Mononuclear cell (primary cell): ENCODE results near the gene KL. TPM values are rescaled to one million over a fixed set of nuclear protein-coding genes. Genes with fewer than 3 reads are reported as not detected.

ENCODE experiments used
- H3K27me3 ChIP-seq: 2 replicates; pipeline ENCODE4 v1.6.0; 2011; ENCODE audit warnings: low read length, control low read depth; ENCODE audit not compliant: insufficient read depth
- H3K4me1 ChIP-seq: 2 replicates; pipeline ENCODE4 v1.5.1; 2011; ENCODE audit warnings: mild to moderate bottlenecking, low read length, control low read depth; ENCODE audit not compliant: insufficient read depth
- H3K4me3 ChIP-seq: 2 replicates; pipeline ENCODE4 v1.5.1; 2011; ENCODE audit warnings: mild to moderate bottlenecking, low read length, moderate library complexity
- H3K9me3 ChIP-seq: 2 replicates; pipeline ENCODE4 v1.5.1; 2011; ENCODE audit warnings: low read depth, mild to moderate bottlenecking, control low read depth, low read length
- total RNA-seq: library from RNA; depleted of rRNA; stranded (reverse); fragments of >200 nt; gene quantifications from one replicate; pipeline ENCODE4 v1.2.3, GENCODE V29; 2012

The KL gene
- total RNA-seq, 1 donor = 0.10 TPM

GRCh38 chr13:33076001-33076992 is 60.1 kb downstream of the KL start:
- Histone ChIP-seq H3K4me3 (no peak overlapping the region), H3K9me3 (no peaks in the 10 kb centered on the region), H3K4me1 (no peaks in the 10 kb centered on the region), H3K27me3 (no peaks in the 10 kb centered on the region)

GRCh38 chr13:33078263-33078662 is 62.0 kb downstream of the KL start:
- Histone ChIP-seq H3K4me1 (no peaks in the 10 kb centered on the region), H3K27me3 (no peaks in the 10 kb centered on the region), H3K9me3 (no peaks in the 10 kb centered on the region), H3K4me3 (no peak overlapping the region)

- H3K27me3 ChIP-seq = no peaks in the 10 kb centered on the region
- no peak overlapping the region for H3K4me3 ChIP-seq
- H3K4me1 ChIP-seq = no peaks in the 10 kb centered on the region
- H3K9me3 ChIP-seq = no peaks in the 10 kb centered on the region
Observed at GRCh38 chr13:33079960-33080359, 63.7 kb downstream of the KL start.

GRCh38 chr13:33080972-33081590 is 64.9 kb downstream of the KL start:
- no peak overlapping the region for H3K4me3 ChIP-seq
- H3K9me3 ChIP-seq = no peaks in the 10 kb centered on the region
- no peaks in the 10 kb centered on the region for H3K27me3 ChIP-seq
- no peaks in the 10 kb centered on the region for H3K4me1 ChIP-seq

GRCh38 chr13:33081666-33082065 is 65.4 kb downstream of the KL start:
- Histone ChIP-seq H3K27me3 (no peaks in the 10 kb centered on the region), H3K4me3 (no peak overlapping the region), H3K9me3 (no peaks in the 10 kb centered on the region), H3K4me1 (no peaks in the 10 kb centered on the region)

GRCh38 chr13:33083054-33083453 is 66.8 kb downstream of the KL start:
- no peaks in the 10 kb centered on the region for H3K9me3 ChIP-seq
- H3K27me3 ChIP-seq = no peaks in the 10 kb centered on the region

GRCh38 chr13:33087091-33087490 is 70.9 kb downstream of the KL start:
- H3K27me3 ChIP-seq = no peaks in the 10 kb centered on the region
- H3K4me3 ChIP-seq = no peak overlapping the region

More at GRCh38 chr13:33083054-33083453, 66.8 kb downstream of the KL start:
- H3K4me1 ChIP-seq = no peaks in the 10 kb centered on the region
- no peak overlapping the region for H3K4me3 ChIP-seq

GRCh38 chr13:33087790-33088189 is 71.6 kb downstream of the KL start:
- no peaks in the 10 kb centered on the region for H3K9me3 ChIP-seq
- H3K4me1 ChIP-seq = no peaks in the 10 kb centered on the region
- no peak overlapping the region for H3K4me3 ChIP-seq
- no peaks in the 10 kb centered on the region for H3K27me3 ChIP-seq

More at GRCh38 chr13:33087091-33087490, 70.9 kb downstream of the KL start:
- Histone ChIP-seq H3K4me1 (no peaks in the 10 kb centered on the region), H3K9me3 (no peaks in the 10 kb centered on the region)

- Histone ChIP-seq H3K4me1 (no peaks in the 10 kb centered on the region), H3K4me3 (no peak overlapping the region), H3K27me3 (no peaks in the 10 kb centered on the region), H3K9me3 (no peaks in the 10 kb centered on the region)
Observed at GRCh38 chr13:33089311-33089710, 73.1 kb downstream of the KL start.

GRCh38 chr13:33090755-33091414 is 74.7 kb downstream of the KL start:
- no peaks in the 10 kb centered on the region for H3K4me1 ChIP-seq
- no peaks in the 10 kb centered on the region for H3K27me3 ChIP-seq
- H3K9me3 ChIP-seq = no peaks in the 10 kb centered on the region
- no peak overlapping the region for H3K4me3 ChIP-seq

GRCh38 chr13:33091415-33091774 is 75.2 kb downstream of the KL start:
- H3K27me3 ChIP-seq = no peaks in the 10 kb centered on the region
- no peaks in the 10 kb centered on the region for H3K4me1 ChIP-seq
- no peak overlapping the region for H3K4me3 ChIP-seq
- no peaks in the 10 kb centered on the region for H3K9me3 ChIP-seq

GRCh38 chr13:33092073-33092987 is 76.1 kb downstream of the KL start:
- Histone ChIP-seq H3K4me3 (no peak overlapping the region), H3K9me3 (no peaks in the 10 kb centered on the region), H3K27me3 (no peaks in the 10 kb centered on the region), H3K4me1 (no peaks in the 10 kb centered on the region)

GRCh38 chr13:33096886-33097605 is 80.8 kb downstream of the KL start:
- no peaks in the 10 kb centered on the region for H3K27me3 ChIP-seq
- H3K4me3 ChIP-seq = no peak overlapping the region
- no peaks in the 10 kb centered on the region for H3K4me1 ChIP-seq
- no peaks in the 10 kb centered on the region for H3K9me3 ChIP-seq

- no peak overlapping the region for H3K4me3 ChIP-seq
- no peaks in the 10 kb centered on the region for H3K9me3 ChIP-seq
- peaks cover 3% of the 10 kb centered on the region for H3K27me3 ChIP-seq
- H3K4me1 ChIP-seq = no peaks in the 10 kb centered on the region
Observed at GRCh38 chr13:33099860-33100259, 83.6 kb downstream of the KL start.
